ENCODE measurements around the gene ZDHHC14. TPM values are rescaled to one million over a fixed set of nuclear protein-coding genes. Genes with fewer than 3 reads are reported as not detected.
A peak's percentile ranks its signal among the peaks of the same experiment; 100 is the strongest.

ZDHHC14 gene
- total RNA-seq, 2 donors from 2014 or later: 8.8 to 11.6 TPM

- intact Hi-C loops (cut with DNase I, micrococcal nuclease): no loop called here
- ATAC-seq (no peak), DNase-seq (no peak)
Observed at GRCh38 chr6:157498817-157499216, 117.8 kb downstream of the ZDHHC14 start.

- DNase-seq (no peak), ATAC-seq (no peak)
- intact Hi-C loops (cut with DNase I, micrococcal nuclease): no loop called here
Observed at GRCh38 chr6:157500022-157500421, 119.0 kb downstream of the ZDHHC14 start.

GRCh38 chr6:157503018-157503747 is 122.2 kb downstream of the ZDHHC14 start:
- intact Hi-C loops (cut with DNase I, micrococcal nuclease): no loop called here
- DNase-seq: no peak
- no peak for ATAC-seq

- DNase-seq (no peak), ATAC-seq (no peak)
- intact Hi-C loops (cut with DNase I, micrococcal nuclease): no loop called here
Observed at GRCh38 chr6:157505912-157506491, 125.0 kb downstream of the ZDHHC14 start.

GRCh38 chr6:157510323-157511188 is 129.6 kb downstream of the ZDHHC14 start:
- DNase-seq (no peak), ATAC-seq (no peak)
- intact Hi-C loops (cut with DNase I, micrococcal nuclease): no loop called here

- intact Hi-C loops (cut with DNase I, micrococcal nuclease): no loop called here
- ATAC-seq: no peak
- DNase-seq: no peak
Observed at GRCh38 chr6:157511682-157512381, 130.8 kb downstream of the ZDHHC14 start.

- DNase-seq (no peak), ATAC-seq (no peak)
- intact Hi-C loops (cut with DNase I, micrococcal nuclease): no loop called here
Observed at GRCh38 chr6:157512382-157512682, 131.3 kb downstream of the ZDHHC14 start.

- ATAC-seq (peak; percentile 61), DNase-seq (no peak)
- intact Hi-C loops (cut with DNase I, micrococcal nuclease): no loop called here
Observed at GRCh38 chr6:157513004-157513603, 132.1 kb downstream of the ZDHHC14 start.

GRCh38 chr6:157513619-157514485 is 132.9 kb downstream of the ZDHHC14 start:
- DNase-seq: no peak
- intact Hi-C loops (cut with DNase I, micrococcal nuclease): no loop called here
- no peak for ATAC-seq

- DNase-seq: no peak
- ATAC-seq: no peak
- intact Hi-C loops (cut with DNase I, micrococcal nuclease): no loop called here
Observed at GRCh38 chr6:157514659-157515496, 133.9 kb downstream of the ZDHHC14 start.

GRCh38 chr6:157516319-157517026 is 135.5 kb downstream of the ZDHHC14 start:
- intact Hi-C loops (cut with DNase I, micrococcal nuclease): no loop called here
- ATAC-seq (no peak), DNase-seq (no peak)

- DNase-seq: peak in 1 of 2 donors; percentile 34
Observed at GRCh38 chr6:157517601-157518359, 136.8 kb downstream of the ZDHHC14 start.

GRCh38 chr6:157518397-157519250 is 137.6 kb downstream of the ZDHHC14 start:
- DNase-seq (no peak), ATAC-seq (no peak)
- intact Hi-C loops (cut with DNase I, micrococcal nuclease): no loop called here

More at GRCh38 chr6:157517601-157518359, 136.8 kb downstream of the ZDHHC14 start:
- peak; percentile 79 for ATAC-seq
- intact Hi-C loops (cut with DNase I, micrococcal nuclease): no loop called here

GRCh38 chr6:157519255-157520116 is 138.5 kb downstream of the ZDHHC14 start:
- ATAC-seq (no peak), DNase-seq (no peak)
- intact Hi-C loops (cut with DNase I, micrococcal nuclease): no loop called here
